ENCODE measurements around the gene RIPK4.
"Not testable (repeated sequence)": the region's sequence is repeated elsewhere in the genome, so short reads cannot be mapped to it uniquely, and the experiment has no call there.

Gene RIPK4

DNA sequence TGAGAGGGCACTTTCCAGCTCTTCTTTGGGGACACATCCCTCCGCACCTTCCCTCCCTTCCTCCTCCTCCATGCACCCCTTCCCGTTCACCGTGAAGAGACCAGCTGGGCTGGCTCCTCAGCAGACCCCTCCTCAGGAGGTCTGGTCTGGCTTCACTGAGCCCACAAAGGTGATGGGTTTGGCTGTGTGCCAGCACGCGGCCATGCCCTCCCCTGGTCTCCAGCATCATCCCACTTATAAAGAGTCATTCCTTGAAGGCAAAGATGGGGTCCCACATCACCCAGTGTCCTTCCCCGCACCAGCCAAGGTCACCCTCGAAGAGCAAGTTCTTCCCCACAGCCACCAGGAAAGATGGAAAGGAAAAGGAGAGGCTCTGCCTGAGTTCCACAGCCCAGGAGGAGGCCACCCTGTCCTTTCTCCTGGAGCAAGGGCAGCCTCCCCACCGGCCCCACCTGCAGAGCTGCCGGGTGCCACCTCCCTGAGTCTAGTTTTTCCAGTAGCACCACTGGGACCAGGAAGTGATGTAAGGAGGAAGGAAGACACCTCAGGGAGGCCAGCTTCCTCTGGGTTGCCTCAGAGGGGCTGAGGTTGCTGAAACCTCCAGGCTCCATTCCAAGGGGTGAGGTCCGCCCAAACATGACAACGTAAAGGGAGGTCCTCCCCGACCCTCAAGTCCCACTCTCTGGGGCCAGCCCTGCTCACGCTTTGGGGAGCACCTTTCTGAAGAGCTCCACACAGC, 32.7 kb downstream of the RIPK4 start:
- Mint-ChIP-seq H3K4me1 (no peaks in the 10 kb centered on the region), H3K27me3 (peaks cover 42% of the 10 kb centered on the region), H3K4me3 (no peak overlapping the region), H3K27ac (no peak overlapping the region), H3K36me3 (no peaks in the 10 kb centered on the region), H3K9me3 (no peaks in the 10 kb centered on the region)
- no peak for DNase-seq
- CTCF ChIA-PET = no interaction called here

DNA sequence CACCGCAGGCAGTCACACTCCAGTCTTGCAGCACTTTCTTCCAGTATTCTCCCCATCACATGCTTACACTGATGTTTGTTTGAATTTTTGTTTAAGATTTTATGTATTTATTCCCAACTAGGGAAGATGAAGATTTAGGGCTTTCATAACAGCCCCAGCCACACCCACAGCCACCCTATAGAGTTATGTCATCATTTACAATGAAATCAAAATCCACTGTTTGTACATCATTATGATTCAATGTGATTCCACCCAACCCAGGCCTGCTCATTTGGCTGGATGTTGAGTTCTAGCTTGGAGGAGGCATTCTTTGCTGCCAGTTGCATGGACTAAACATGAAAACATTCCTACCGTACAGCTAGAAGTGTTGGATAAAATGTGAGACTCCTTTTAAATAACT, 35.8 kb downstream of the RIPK4 start:
- H3K4me1 Mint-ChIP-seq = no peaks in the 10 kb centered on the region
- H3K27ac Mint-ChIP-seq = no peak overlapping the region
- H3K36me3 Mint-ChIP-seq = no peaks in the 10 kb centered on the region
- H3K27me3 Mint-ChIP-seq = peaks cover 59% of the 10 kb centered on the region
- no peak overlapping the region for H3K4me3 Mint-ChIP-seq
- no peaks in the 10 kb centered on the region for H3K9me3 Mint-ChIP-seq
- CTCF ChIA-PET = no interaction called here
- no peak for DNase-seq

DNA sequence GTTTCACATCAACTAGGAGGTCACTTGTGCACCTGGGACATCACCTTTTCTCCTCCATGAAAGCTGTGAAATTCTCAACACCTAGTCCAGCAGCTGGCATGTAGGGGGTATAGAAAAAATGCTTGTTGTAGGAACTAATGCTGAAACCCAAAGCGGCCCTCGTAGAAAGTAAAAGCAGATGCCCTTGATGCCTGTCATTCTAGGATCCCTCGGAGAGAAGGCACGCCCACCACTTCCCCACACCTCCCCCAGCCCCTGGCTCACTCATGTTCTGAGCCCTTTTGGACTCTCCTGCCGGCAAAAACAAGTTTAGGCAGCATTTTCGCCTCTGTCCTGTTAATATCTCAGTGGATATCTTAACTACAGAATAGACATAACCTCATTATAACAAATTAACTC, 36.5 kb downstream of the RIPK4 start:
- CTCF ChIA-PET = no interaction called here
- Mint-ChIP-seq H3K4me1 (no peaks in the 10 kb centered on the region), H3K4me3 (no peak overlapping the region), H3K27me3 (peaks cover 66% of the 10 kb centered on the region), H3K27ac (no peak overlapping the region), H3K36me3 (no peaks in the 10 kb centered on the region), H3K9me3 (no peaks in the 10 kb centered on the region)
- DNase-seq = no peak

DNA sequence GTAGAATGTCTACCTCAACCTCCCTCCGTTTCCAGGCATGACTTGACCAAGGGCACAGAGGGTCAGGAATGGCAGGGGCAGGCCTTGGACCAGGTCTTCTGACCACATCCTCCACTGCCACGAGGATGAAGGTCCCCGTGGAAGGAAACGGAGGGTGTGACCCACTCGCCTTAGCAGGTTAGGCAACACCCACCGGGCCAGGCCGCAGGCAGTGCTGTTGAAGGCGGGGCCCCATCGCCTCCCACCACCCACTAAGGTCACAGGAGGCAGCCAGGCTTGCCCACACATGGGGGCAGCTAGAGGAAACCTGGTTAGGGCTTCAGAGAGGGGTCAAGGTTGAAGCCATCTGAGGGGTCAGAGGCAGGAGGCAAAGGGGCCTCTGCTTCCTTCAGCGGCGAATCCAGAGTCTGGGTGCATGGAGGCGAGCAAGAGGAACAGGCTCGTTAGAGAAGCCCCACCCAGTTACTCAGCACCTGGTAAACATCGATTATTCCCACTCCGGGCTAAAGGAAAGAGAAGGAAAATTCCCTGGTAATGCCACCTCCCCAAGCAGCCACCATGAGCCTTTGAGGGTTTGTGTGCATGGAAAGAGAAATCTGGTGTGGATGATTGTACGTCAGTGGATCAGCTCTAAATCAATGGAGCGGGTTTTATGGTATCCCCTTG, 37.0 kb downstream of the RIPK4 start:
- Mint-ChIP-seq H3K36me3 (no peaks in the 10 kb centered on the region), H3K4me1 (no peaks in the 10 kb centered on the region), H3K9me3 (no peaks in the 10 kb centered on the region), H3K27ac (no peak overlapping the region), H3K27me3 (peaks cover 69% of the 10 kb centered on the region), H3K4me3 (no peak overlapping the region)
- CTCF ChIA-PET = no interaction called here
- DNase-seq = no peak

DNA sequence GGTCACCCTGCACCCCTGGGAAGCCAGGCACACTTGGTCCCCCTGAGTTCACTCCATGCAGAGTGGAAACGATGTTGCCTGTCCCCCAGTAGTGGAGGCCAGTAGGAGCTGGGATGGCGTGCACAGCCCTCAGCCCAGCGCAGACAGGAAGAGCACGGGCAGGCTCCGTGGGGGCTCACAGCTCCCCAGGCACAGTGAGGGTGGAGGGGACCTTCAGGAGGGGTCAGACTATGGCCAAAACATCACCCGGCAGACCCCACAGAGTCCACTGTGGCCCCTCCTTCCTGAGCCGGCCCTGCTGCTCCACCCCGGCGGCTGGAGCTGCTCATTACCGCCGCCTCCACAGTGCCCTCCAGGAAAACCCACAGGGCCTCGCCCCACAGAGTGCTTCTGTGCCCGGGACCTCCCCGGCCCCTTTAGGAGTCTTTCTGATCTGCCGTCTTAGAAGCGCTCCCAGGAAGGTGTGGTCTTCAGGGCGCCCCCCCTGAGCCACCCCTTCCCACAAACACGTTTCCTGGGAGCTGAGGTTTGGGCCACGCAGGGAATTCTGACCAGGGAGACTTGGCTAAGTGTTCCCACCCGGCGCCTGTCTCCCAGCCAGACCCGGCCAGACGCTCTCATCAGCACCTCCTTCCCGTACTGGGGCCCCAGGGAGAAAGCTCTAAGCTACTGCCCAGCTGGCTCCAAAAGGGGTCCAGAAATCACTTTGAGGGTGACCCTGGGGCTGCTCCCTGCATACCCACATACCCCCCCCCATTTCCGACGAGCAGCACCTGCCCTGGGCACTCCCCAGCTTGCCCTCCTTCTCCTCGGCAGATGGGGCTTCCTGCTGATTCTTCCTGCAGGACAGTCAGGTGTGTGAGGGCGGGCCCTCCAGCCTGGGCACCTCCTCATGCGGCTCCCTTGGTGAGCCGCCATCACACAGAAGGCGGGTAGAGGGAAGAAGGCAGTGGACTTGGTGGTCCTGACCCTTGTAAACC, 38.8 kb downstream of the RIPK4 start:
- DNase-seq = no peak
- Mint-ChIP-seq H3K27me3 (peaks cover 76% of the 10 kb centered on the region), H3K9me3 (no peaks in the 10 kb centered on the region), H3K4me1 (no peaks in the 10 kb centered on the region), H3K4me3 (no peak overlapping the region), H3K36me3 (no peaks in the 10 kb centered on the region), H3K27ac (no peak overlapping the region)
- CTCF ChIA-PET = interaction anchor here (1.2 kb wide), 1 partner anchor 9 kb away, joined by 3 read pairs; no protein-coding TSS in a partner anchor

DNA sequence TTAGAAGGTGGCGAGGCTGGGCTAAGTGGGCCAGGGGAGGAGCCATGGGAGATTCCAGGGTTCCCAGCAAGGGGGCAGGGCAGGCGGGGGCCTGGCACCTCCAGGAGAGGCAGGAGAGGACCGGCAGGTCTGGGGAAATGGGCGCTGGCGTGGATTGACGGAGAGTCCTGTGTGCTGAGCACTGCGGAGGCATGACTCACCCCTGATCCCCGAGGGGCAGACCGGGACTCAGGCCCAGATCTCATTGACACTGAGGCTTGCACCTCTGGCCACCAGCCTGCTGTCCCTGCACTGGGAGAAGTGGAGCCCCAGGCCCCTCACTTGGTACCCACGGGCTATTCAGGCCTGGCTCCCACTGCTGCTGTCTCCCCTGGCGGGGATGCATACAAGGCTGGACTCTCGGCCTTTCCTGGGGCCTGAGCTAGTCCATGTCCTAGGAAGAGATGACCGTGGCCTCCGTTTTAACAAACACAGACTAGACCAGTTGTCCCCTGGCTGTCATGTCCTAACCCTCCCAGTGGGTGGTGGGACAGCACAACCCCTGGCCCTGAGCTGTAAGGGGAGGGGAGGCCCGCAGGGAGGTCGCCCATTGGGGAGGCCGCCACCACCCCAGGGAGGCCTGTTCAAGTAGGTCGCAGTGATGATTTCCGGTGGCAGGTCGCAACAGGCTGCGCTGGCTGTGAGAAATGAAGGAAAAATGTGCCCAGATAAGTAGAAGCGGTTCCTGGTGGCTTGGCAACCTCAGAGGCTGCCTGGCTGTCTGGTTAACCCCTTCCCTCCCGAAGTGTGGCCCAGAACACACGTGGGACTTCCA, 39.7 kb downstream of the RIPK4 start:
- Mint-ChIP-seq H3K9me3 (no peaks in the 10 kb centered on the region), H3K4me3 (no peak overlapping the region), H3K36me3 (no peaks in the 10 kb centered on the region), H3K27ac (no peak overlapping the region), H3K27me3 (peaks cover 80% of the 10 kb centered on the region), H3K4me1 (no peaks in the 10 kb centered on the region)
- no peak for DNase-seq
- CTCF ChIA-PET = no interaction called here

DNA sequence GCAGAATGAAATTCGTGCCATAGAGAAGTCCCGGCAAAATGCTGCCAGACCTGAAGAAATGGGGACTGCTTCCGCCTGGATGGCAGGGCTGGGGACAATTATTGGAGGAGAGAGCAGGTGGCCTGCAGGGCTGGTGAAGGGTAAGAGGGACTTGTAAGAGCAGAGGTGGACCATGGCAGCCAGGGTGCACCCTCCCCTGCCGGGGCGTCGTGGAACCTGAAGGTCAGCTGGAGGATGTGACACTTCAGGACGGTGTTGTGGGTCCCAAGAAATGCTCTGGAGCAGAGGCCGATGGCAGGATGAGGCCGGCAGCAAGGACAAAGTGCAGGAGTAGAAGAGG, 40.3 kb downstream of the RIPK4 start:
- no peak overlapping the region for H3K27ac Mint-ChIP-seq
- H3K4me1 Mint-ChIP-seq = no peaks in the 10 kb centered on the region
- CTCF ChIA-PET = no interaction called here
- no peak overlapping the region for H3K4me3 Mint-ChIP-seq
- DNase-seq = no peak
- H3K36me3 Mint-ChIP-seq = no peaks in the 10 kb centered on the region
- H3K27me3 Mint-ChIP-seq = peaks cover 82% of the 10 kb centered on the region
- H3K9me3 Mint-ChIP-seq = no peaks in the 10 kb centered on the region

DNA sequence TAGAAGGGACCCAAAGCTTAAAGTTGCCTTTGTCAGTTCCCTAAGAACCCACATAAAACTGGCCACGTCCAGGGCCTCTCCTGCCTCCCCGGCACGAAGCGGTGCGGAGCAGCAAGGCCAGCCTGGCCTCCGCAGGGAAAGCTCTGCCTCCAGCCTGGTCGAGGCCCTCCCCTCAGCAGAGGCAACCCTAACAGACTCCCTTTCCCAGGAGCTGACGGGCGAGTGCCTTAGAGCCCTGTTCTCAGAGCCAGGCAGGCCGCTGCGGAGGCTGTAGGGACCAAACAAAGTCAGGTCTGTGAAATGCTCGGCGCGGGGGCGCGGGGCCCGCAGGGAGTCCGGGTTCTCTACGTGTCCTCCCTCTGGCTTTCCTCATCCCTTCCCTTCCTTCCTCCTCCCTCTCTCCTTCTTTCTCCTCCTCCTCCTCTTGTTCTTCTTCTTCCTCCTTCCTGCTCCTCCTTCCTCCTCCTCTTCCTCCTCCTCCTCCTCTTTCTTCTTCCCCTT, 40.7 kb downstream of the RIPK4 start:
- no peak for DNase-seq
- CTCF ChIA-PET = no interaction called here
- H3K36me3 Mint-ChIP-seq = no peaks in the 10 kb centered on the region
- H3K9me3 Mint-ChIP-seq = no peaks in the 10 kb centered on the region
- no peak overlapping the region for H3K27ac Mint-ChIP-seq
- peaks cover 81% of the 10 kb centered on the region for H3K27me3 Mint-ChIP-seq
- H3K4me1 Mint-ChIP-seq = no peaks in the 10 kb centered on the region
- H3K4me3 Mint-ChIP-seq = no peak overlapping the region

DNA sequence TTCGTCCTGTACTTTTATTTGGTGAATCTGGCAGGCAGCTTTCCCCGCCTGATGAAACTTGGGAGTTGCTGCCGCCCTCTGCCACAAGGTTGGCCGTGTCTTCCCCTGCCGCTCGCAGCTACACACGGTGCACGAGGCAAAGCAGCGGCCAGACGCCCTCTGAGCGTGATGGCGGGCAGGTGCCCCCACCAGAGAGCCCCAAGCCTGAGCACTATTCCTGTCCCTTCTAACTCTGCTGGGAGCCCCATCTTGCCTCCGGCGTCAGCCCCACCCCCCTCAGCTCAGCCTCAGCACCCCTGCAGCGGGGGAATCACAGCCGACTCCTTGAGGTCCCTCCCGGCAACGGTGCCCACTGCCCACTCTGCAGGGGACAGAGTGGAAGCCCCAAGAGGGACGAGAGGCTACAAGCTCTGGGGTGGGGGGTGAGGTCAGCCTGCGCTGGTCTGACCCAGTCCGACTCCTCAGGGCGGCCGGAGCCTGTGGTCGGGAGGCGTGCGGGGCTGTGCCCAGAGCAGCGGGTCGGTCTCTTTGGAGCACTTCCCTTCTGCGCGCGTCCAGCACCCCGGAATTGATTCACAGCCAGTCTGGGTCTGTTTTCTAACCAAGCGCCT, 41.3 kb downstream of the RIPK4 start:
- H3K27me3 Mint-ChIP-seq = peaks cover 78% of the 10 kb centered on the region
- H3K36me3 Mint-ChIP-seq = no peaks in the 10 kb centered on the region
- no peak overlapping the region for H3K27ac Mint-ChIP-seq
- no peak for DNase-seq
- no peaks in the 10 kb centered on the region for H3K4me1 Mint-ChIP-seq
- H3K4me3 Mint-ChIP-seq = no peak overlapping the region
- CTCF ChIA-PET = interaction anchor here (1.0 kb wide), 1 partner anchor 91 kb away, joined by 3 read pairs; no protein-coding TSS in a partner anchor
- H3K9me3 Mint-ChIP-seq = no peaks in the 10 kb centered on the region

DNA sequence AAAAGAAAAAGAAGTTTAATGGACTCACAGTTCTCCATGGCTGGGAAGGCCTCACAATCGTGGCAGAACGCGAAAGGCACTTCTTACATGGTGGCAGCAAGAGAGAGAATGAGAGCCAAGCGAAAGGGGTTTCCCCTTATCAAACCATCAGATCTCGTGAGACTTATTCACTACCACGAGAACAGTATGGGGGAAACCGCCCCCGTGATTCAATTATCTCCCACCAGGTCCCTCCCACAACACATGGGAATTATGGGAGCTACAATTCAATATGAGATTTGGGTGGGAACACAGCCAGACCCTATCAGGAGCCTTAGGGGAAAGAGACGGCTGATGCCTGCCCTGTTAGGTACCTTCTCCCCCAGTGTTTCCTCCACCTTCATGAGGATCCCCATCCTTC, 43.0 kb downstream of the RIPK4 start:
- H3K4me3 Mint-ChIP-seq, H3K4me1 Mint-ChIP-seq, H3K36me3 Mint-ChIP-seq, H3K9me3 Mint-ChIP-seq, H3K27ac Mint-ChIP-seq, DNase-seq, CTCF ChIA-PET: not testable (repeated sequence)
- H3K27me3 Mint-ChIP-seq = peaks cover 70% of the 10 kb centered on the region

DNA sequence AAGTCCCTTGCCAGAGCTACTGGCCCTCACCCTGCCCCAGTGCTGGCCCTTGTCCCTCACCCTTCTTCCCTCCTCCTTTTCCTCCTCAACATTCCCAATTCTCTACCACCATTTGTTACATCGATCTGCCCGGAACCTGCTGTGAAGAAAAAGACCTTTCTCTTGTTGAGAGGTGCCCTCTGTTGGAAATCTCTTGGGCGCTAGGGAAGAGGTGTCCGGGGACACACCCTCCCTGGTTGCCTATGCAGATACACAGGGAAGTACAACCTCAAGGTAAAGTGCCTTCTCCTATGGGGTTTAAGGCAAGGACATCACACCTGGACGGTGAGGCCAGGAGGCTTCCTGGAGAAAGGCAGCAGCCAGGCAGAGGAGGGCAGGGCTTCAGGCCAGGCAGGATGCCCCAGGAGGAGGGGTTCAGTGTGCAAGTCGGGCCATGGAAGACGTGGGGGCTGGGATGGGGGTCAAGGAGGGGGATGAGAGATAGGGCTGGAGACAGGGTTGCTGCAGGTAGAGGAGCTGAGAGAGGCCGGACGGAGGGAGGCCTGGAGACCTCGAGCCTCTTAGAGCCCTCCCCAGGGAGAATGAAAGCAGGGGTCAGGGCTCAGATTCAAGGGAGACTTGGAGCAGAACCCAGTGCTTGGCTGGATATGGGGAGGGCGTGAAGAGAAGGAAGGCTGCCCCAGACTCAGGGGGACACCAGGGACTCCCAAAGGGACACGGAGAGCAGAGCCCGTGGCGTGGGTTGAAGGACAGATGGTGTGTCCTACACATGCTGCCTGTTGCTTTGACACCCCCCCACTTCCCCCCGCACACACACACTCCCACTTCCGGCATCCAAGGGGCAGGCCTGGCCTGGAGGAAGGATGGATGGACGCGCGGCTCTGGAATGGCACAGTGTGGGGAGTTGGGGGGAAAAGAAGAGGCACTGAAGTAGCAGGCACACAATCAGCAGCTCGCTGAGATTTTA, 44.5 kb downstream of the RIPK4 start:
- CTCF ChIA-PET = no interaction called here
- no peaks in the 10 kb centered on the region for H3K36me3 Mint-ChIP-seq
- no peak overlapping the region for H3K27ac Mint-ChIP-seq
- peaks cover 60% of the 10 kb centered on the region for H3K27me3 Mint-ChIP-seq
- H3K9me3 Mint-ChIP-seq = no peaks in the 10 kb centered on the region
- H3K4me1 Mint-ChIP-seq = no peaks in the 10 kb centered on the region
- DNase-seq = no peak
- no peak overlapping the region for H3K4me3 Mint-ChIP-seq

DNA sequence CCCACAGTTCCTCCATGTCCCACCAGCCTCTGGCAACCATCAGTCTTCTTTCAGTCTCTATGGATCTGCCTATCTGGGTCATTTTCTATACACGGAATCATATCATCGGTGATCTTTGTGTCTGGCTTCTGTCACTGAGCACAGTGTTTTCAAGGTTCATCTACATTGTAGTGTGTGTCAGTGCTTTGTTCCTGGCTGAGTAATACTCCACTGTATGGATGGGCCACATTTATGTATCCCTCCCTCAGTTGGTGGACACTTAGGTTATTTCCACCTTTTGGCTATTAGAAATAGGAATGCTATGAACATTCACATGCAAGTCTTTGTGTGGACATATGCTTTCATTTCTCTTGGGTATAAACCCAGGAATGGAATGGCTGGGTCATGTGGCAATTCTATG, 46.6 kb downstream of the RIPK4 start:
- CTCF ChIA-PET = no interaction called here
- no peak overlapping the region for H3K4me3 Mint-ChIP-seq
- H3K4me1 Mint-ChIP-seq = no peaks in the 10 kb centered on the region
- H3K36me3 Mint-ChIP-seq = no peaks in the 10 kb centered on the region
- no peak for DNase-seq
- H3K27me3 Mint-ChIP-seq = peaks cover 54% of the 10 kb centered on the region
- no peak overlapping the region for H3K27ac Mint-ChIP-seq
- no peaks in the 10 kb centered on the region for H3K9me3 Mint-ChIP-seq

DNA sequence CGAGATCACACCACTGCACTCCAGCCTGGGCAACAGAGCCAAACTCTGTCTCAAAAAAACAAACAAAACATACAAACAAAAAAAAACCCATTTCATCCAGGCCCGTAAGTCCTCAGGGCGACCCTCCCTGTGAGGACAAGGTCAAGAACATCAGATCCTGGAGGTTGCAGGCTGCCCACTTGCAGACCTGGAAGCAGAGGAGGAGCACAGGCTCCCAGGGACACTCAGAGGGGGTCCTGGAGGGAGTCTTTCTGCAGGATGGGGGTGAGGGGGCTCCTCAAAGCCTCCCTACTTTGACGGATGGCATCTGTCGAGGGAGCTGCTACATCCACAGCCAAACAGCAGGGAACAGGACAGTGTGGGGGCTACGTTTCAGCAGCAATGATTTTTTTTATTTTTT, 47.2 kb downstream of the RIPK4 start:
- H3K27me3 Mint-ChIP-seq = peaks cover 58% of the 10 kb centered on the region
- CTCF ChIA-PET = no interaction called here
- no peak overlapping the region for H3K4me3 Mint-ChIP-seq
- no peaks in the 10 kb centered on the region for H3K9me3 Mint-ChIP-seq
- H3K27ac Mint-ChIP-seq = peak overlapping the region; percentile 33
- H3K4me1 Mint-ChIP-seq = no peaks in the 10 kb centered on the region
- no peak for DNase-seq
- no peaks in the 10 kb centered on the region for H3K36me3 Mint-ChIP-seq

Measured in activated naive CD4-positive, alpha-beta T cell treated with anti-CD3 and anti-CD28 coated beads, Interleukin-2, amount 10 ng/mL, durations not matched to agents 7 days and 5 days (primary cell).